ENCODE data around the gene MRTO4. TPM values are rescaled to one million over a fixed set of nuclear protein-coding genes. Genes with fewer than 3 reads are reported as not detected.

Gene MRTO4
- total RNA-seq, 4 donors from 2014 or later: 4.1 to 34.6 (median 15.9) TPM

GRCh38 chr1:19307794-19308508 lies 56.3 kb downstream of the MRTO4 start:
- H3K36me3 ChIP-seq: no peaks in the 10 kb centered on the region
- TF ChIP-seq POLR2A (IDR thresholded peaks at IDR 0.05): no peak
- TF ChIP-seq CTCF (IDR thresholded peaks at IDR 0.05): no peak
- DNase-seq: no peak

DNA sequence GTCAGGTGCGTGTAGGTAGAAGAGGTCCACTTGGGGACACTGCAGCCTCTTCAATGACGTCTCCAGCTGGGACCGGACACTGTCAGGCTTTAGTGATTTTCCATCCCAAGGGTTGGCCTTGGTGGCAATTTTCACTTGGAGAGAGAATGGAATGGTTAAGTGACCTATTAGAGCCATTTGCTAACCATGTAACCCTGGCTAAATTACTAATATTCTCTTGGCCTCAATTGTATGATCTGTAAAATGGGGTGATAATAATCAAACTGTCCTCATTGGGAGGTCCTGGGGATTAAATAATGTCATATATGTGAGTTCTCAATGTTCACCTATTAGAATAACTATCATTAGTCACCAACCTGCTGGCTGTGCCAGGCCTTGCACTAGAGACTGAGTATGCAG lies 56.9 kb downstream of the MRTO4 start:
- intact Hi-C loops (cut with DNase I; ENCODE audit: low total_unique reads): no loop called here

More at GRCh38 chr1:19307794-19308508, 56.3 kb downstream of the MRTO4 start:
- Histone ChIP-seq H3K27ac (no peak overlapping the region), H3K4me1 (peaks cover 0 to 9% of the 10 kb centered on the region in 2 donors), H3K9me3 (no peaks in the 10 kb centered on the region), H3K4me3 (no peak overlapping the region), H3K27me3 (no peaks in the 10 kb centered on the region)
- intact Hi-C loops (cut with DNase I; ENCODE audit: low total_unique reads): no loop called here

GRCh38 chr1:19309123-19309813 lies 57.7 kb downstream of the MRTO4 start:
- peaks cover 5 to 13% of the 10 kb centered on the region in 2 donors for H3K4me1 ChIP-seq
- H3K36me3 ChIP-seq: no peaks in the 10 kb centered on the region
- TF ChIP-seq POLR2A (IDR thresholded peaks at IDR 0.05) (no peak), CTCF (IDR thresholded peaks at IDR 0.05) (no peak)
- intact Hi-C loops (cut with DNase I; ENCODE audit: low total_unique reads): no loop called here
- no peak overlapping the region for H3K4me3 ChIP-seq
- DNase-seq: no peak
- H3K27ac ChIP-seq: no peak overlapping the region
- no peaks in the 10 kb centered on the region for H3K9me3 ChIP-seq
- no peaks in the 10 kb centered on the region for H3K27me3 ChIP-seq

More for the DNA sequence above, 56.9 kb downstream of the MRTO4 start:
- Histone ChIP-seq H3K36me3 (no peaks in the 10 kb centered on the region), H3K4me1 (peaks cover 5 to 13% of the 10 kb centered on the region in 2 donors), H3K9me3 (no peaks in the 10 kb centered on the region), H3K27ac (no peak overlapping the region), H3K27me3 (no peaks in the 10 kb centered on the region), H3K4me3 (no peak overlapping the region)
- no peak for DNase-seq
- no peak for TF ChIP-seq CTCF (IDR thresholded peaks at IDR 0.05)
- no peak for TF ChIP-seq POLR2A (IDR thresholded peaks at IDR 0.05)

Small RNAs within 50 kb of the gene (small RNA-seq; reads per million reads assigned to genes)
- gene RNU6-1099P: not detected

Other genes starting within 250 kb of the MRTO4 start
- gene UBR4, start 41.5 kb upstream of the MRTO4 start, total RNA-seq: 100 to 1,000 TPM in 3 of 4 donors, 10 to 100 TPM in 1; 50.0 to 161 (median 105) TPM
- 10 to 100 TPM; 19.4 to 63.9 (median 41.3) TPM for gene EMC1, start 281 bp upstream of the MRTO4 start, total RNA-seq
- gene AKR7A3, start 37.0 kb downstream of the MRTO4 start, total RNA-seq: 1 to 10 TPM in 2 of 4 donors, not detected in 2; 1.2 to 4.3 TPM
- 100 to 1,000 TPM in 1 of 4 donors, 10 to 100 TPM in 2, 1 to 10 TPM in 1; 5.6 to 108 (median 33.6) TPM for gene AKR7A2, start 60.3 kb downstream of the MRTO4 start, total RNA-seq
- 10 to 100 TPM in 2 of 4 donors, 1 to 10 TPM in 1, under 1 TPM in 1; 0.88 to 18.1 (median 8.2) TPM for gene SLC66A1, start 60.5 kb downstream of the MRTO4 start, total RNA-seq
- gene CAPZB, start 233.7 kb downstream of the MRTO4 start, total RNA-seq: 100 to 1,000 TPM in 3 of 4 donors, 10 to 100 TPM in 1; 94.4 to 281 (median 141) TPM

Data from uterus (tissue), 4 donors.